Ovary (tissue), 3 donors: Measurements from ENCODE around the gene STPG3.

ENCODE experiments used
- EP300 ChIP-seq: sonication (generic); formaldehyde crosslinking; IDR thresholded peaks from one replicate; pipeline ENCODE4 v1.6.1; 2017; ENCODE audit warnings: antibody characterized with exemption
- POLR2A ChIP-seq: fragments of 450-650 bp; IDR thresholded peaks from one replicate; pipeline ENCODE4 v1.6.1; 2017; ENCODE audit warnings: antibody characterized with exemption, mild to moderate bottlenecking, moderate library complexity
- TF ChIP-seq, protein P1 (sequence below), 3 donors: fragments of 450-650 bp in 2 of 3; fragments of 200-600 bp in 1 of 3; IDR thresholded peaks; one replicate each; pipeline versions ENCODE4 v1.5.1 to v1.8.0; 2016 to 2022; ENCODE audit warnings: antibody characterized with exemption in 3 of 3, mild to moderate bottlenecking in 1 of 3
- donor health status: DM: no; HTN: no; CAD: no.

DNA sequence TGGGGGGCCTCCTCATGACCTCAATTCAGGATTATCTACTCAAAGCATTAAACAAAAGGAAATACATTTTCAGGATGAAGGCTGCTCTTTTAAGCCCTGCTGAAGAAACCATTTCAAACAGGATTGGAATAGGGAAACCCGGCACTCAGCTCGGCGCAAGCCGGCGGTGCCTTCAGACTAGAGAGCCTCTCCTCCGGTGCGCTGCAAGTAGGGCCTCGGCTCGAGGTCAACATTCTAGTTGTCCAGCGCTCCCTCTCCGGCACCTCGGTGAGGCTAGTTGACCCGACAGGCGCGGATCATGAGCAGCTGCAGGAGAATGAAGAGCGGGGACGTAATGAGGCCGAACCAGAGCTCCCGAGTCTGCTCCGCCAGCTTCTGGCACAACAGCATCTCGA lies 46.4 kb upstream of the STPG3 start:
- TF ChIP-seq, protein P1, sequence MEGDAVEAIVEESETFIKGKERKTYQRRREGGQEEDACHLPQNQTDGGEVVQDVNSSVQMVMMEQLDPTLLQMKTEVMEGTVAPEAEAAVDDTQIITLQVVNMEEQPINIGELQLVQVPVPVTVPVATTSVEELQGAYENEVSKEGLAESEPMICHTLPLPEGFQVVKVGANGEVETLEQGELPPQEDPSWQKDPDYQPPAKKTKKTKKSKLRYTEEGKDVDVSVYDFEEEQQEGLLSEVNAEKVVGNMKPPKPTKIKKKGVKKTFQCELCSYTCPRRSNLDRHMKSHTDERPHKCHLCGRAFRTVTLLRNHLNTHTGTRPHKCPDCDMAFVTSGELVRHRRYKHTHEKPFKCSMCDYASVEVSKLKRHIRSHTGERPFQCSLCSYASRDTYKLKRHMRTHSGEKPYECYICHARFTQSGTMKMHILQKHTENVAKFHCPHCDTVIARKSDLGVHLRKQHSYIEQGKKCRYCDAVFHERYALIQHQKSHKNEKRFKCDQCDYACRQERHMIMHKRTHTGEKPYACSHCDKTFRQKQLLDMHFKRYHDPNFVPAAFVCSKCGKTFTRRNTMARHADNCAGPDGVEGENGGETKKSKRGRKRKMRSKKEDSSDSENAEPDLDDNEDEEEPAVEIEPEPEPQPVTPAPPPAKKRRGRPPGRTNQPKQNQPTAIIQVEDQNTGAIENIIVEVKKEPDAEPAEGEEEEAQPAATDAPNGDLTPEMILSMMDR (IDR thresholded peaks at IDR 0.05), result no peak
- no peak for TF ChIP-seq POLR2A
- TF ChIP-seq EP300, result no peak
